ENCODE results near the gene PRIM2.
"Not testable (repeated sequence)": the region's sequence is repeated elsewhere in the genome, so short reads cannot be mapped to it uniquely, and the experiment has no call there.

PRIM2 gene

GRCh38 chr6:57529755-57530154 is 212.3 kb downstream of the PRIM2 start:
- DNase-seq; in situ Hi-C loops (cut with MboI; ENCODE audit: low pct_unique_long_range_greater_than_20kb, low sequenced_read_pairs): not testable (repeated sequence)

GRCh38 chr6:57532660-57533059 is 215.2 kb downstream of the PRIM2 start:
- in situ Hi-C loops (cut with MboI; ENCODE audit: low pct_unique_long_range_greater_than_20kb, low sequenced_read_pairs); DNase-seq: not testable (repeated sequence)

- DNase-seq; in situ Hi-C loops (cut with MboI; ENCODE audit: low pct_unique_long_range_greater_than_20kb, low sequenced_read_pairs): not testable (repeated sequence)
Measured at GRCh38 chr6:57535121-57535520, 217.7 kb downstream of the PRIM2 start.

- DNase-seq = peak; percentile 38
- in situ Hi-C loops (cut with MboI; ENCODE audit: low pct_unique_long_range_greater_than_20kb, low sequenced_read_pairs) = not testable (repeated sequence)
Measured at GRCh38 chr6:57535994-57536393, 218.6 kb downstream of the PRIM2 start.

GRCh38 chr6:57537916-57538315 is 220.5 kb downstream of the PRIM2 start:
- DNase-seq; in situ Hi-C loops (cut with MboI; ENCODE audit: low pct_unique_long_range_greater_than_20kb, low sequenced_read_pairs): not testable (repeated sequence)

GRCh38 chr6:57551961-57552360 is 234.5 kb downstream of the PRIM2 start:
- DNase-seq; in situ Hi-C loops (cut with MboI; ENCODE audit: low pct_unique_long_range_greater_than_20kb, low sequenced_read_pairs): not testable (repeated sequence)

GRCh38 chr6:57557855-57558254 is 240.4 kb downstream of the PRIM2 start:
- DNase-seq; in situ Hi-C loops (cut with MboI; ENCODE audit: low pct_unique_long_range_greater_than_20kb, low sequenced_read_pairs): not testable (repeated sequence)

GRCh38 chr6:57559170-57559569 is 241.7 kb downstream of the PRIM2 start:
- in situ Hi-C loops (cut with MboI; ENCODE audit: low pct_unique_long_range_greater_than_20kb, low sequenced_read_pairs) = not testable (repeated sequence)

GRCh38 chr6:57562233-57562632 is 244.8 kb downstream of the PRIM2 start:
- in situ Hi-C loops (cut with MboI; ENCODE audit: low pct_unique_long_range_greater_than_20kb, low sequenced_read_pairs); DNase-seq: not testable (repeated sequence)

More at GRCh38 chr6:57559170-57559569, 241.7 kb downstream of the PRIM2 start:
- DNase-seq = not testable (repeated sequence)

- DNase-seq; in situ Hi-C loops (cut with MboI; ENCODE audit: low pct_unique_long_range_greater_than_20kb, low sequenced_read_pairs): not testable (repeated sequence)
Measured at GRCh38 chr6:57572119-57572518, 254.7 kb downstream of the PRIM2 start.

GRCh38 chr6:57572844-57573243 is 255.4 kb downstream of the PRIM2 start:
- DNase-seq; in situ Hi-C loops (cut with MboI; ENCODE audit: low pct_unique_long_range_greater_than_20kb, low sequenced_read_pairs): not testable (repeated sequence)

- in situ Hi-C loops (cut with MboI; ENCODE audit: low pct_unique_long_range_greater_than_20kb, low sequenced_read_pairs); DNase-seq: not testable (repeated sequence)
Measured at GRCh38 chr6:57577023-57577422, 259.6 kb downstream of the PRIM2 start.

- DNase-seq = peak; percentile 18
Measured at GRCh38 chr6:57579489-57579888, 262.1 kb downstream of the PRIM2 start.

GRCh38 chr6:57581586-57581985 is 264.2 kb downstream of the PRIM2 start:
- DNase-seq; in situ Hi-C loops (cut with MboI; ENCODE audit: low pct_unique_long_range_greater_than_20kb, low sequenced_read_pairs): not testable (repeated sequence)

More at GRCh38 chr6:57579489-57579888, 262.1 kb downstream of the PRIM2 start:
- in situ Hi-C loops (cut with MboI; ENCODE audit: low pct_unique_long_range_greater_than_20kb, low sequenced_read_pairs) = not testable (repeated sequence)

GRCh38 chr6:57601105-57601504 is 283.7 kb downstream of the PRIM2 start:
- in situ Hi-C loops (cut with MboI; ENCODE audit: low pct_unique_long_range_greater_than_20kb, low sequenced_read_pairs); DNase-seq: not testable (repeated sequence)

- in situ Hi-C loops (cut with MboI; ENCODE audit: low pct_unique_long_range_greater_than_20kb, low sequenced_read_pairs); DNase-seq: not testable (repeated sequence)
Measured at GRCh38 chr6:57605303-57605702, 287.9 kb downstream of the PRIM2 start.

GRCh38 chr6:57606331-57606730 is 288.9 kb downstream of the PRIM2 start:
- DNase-seq; in situ Hi-C loops (cut with MboI; ENCODE audit: low pct_unique_long_range_greater_than_20kb, low sequenced_read_pairs): not testable (repeated sequence)

GRCh38 chr6:57610612-57611011 is 293.2 kb downstream of the PRIM2 start:
- DNase-seq; in situ Hi-C loops (cut with MboI; ENCODE audit: low pct_unique_long_range_greater_than_20kb, low sequenced_read_pairs): not testable (repeated sequence)

GRCh38 chr6:57618959-57619358 is 301.5 kb downstream of the PRIM2 start:
- DNase-seq; in situ Hi-C loops (cut with MboI; ENCODE audit: low pct_unique_long_range_greater_than_20kb, low sequenced_read_pairs): not testable (repeated sequence)

- in situ Hi-C loops (cut with MboI; ENCODE audit: low pct_unique_long_range_greater_than_20kb, low sequenced_read_pairs) = not testable (repeated sequence)
- DNase-seq = peak; percentile 4
Measured at GRCh38 chr6:57631773-57632172, 314.3 kb downstream of the PRIM2 start.

- in situ Hi-C loops (cut with MboI; ENCODE audit: low pct_unique_long_range_greater_than_20kb, low sequenced_read_pairs); DNase-seq: not testable (repeated sequence)
Measured at GRCh38 chr6:57658526-57658925, 341.1 kb downstream of the PRIM2 start.

All from KBM-7 (cell line).